Uterus (tissue), 2 donors: ENCODE results near the gene TNS1.

Experiments
- CTCF ChIP-seq, 4 experiments: fragments of 200-600 bp in 2 of 4; fragments of 450-650 bp in 2 of 4; sonication (generic) in 2 of 4; IDR thresholded peaks; one replicate each; pipeline ENCODE4 v1.5.1; 2016 to 2019; ENCODE audit warnings: antibody characterized with exemption in 4 of 4, mild to moderate bottlenecking in 2 of 4, moderate library complexity in 1 of 4
- POLR2A ChIP-seq, 2 donors: fragments of 450-650 bp; IDR thresholded peaks; one replicate each; pipeline ENCODE4 v1.6.1; 2016; ENCODE audit warnings: antibody characterized with exemption in 2 of 2, mild to moderate bottlenecking in 1 of 2, moderate library complexity in 1 of 2

- peak; percentile 84 to 97 (median 90) for TF ChIP-seq CTCF (IDR thresholded peaks at IDR 0.05)
- peak in 1 of 2 donors; percentile 18 for TF ChIP-seq POLR2A (IDR thresholded peaks at IDR 0.05)
Observed at GRCh38 chr2:217756375-217757107, 246.3 kb downstream of the TNS1 start.
